ENCODE measurements around the gene SLC49A3. TPM values are rescaled to one million over a fixed set of nuclear protein-coding genes. Genes with fewer than 3 reads are reported as not detected.
A peak's percentile ranks its signal among the peaks of the same experiment; 100 is the strongest.

The SLC49A3 gene
- total and polyA plus RNA-seq, 2 of the 13 experiments (the other 11 are each of a cell fraction or from before 2014, with no cell fraction given) = 0.07 to 0.17 TPM

DNA sequence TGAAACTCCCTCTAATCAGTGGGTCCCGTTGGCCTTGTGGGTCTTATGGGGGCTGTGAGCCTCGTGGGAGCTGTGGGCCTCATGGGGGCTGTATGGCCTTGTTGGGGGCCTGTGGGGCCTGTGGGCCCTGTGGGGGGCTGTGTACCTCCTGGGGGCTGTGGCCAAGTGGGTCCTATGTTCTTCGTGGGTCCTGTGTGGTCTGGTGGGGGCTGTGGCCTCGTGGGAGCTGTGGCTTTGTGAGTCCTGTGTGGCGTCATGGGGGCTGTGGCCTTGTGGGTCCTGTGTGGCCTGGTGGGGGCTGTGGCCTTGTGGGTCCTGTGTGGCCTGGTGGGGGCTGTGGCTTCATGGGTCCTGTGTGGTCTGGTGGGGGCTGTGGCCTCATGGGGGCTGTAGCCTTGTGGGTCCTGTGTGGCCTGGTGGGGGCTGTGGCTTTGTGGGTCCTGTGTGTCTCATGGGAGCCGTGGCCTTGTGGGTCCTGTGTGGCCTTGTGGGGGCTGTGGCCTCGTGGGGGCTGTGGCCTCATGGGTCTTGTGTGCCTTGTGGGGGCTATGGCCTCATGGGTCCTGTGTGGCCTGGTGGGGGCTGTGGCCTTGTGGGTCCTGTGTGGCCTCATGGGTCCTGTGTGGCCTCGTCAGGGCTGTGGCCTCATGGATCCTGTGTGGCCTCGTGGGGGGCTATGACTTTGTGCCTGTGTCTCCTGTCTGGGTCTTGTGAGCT, 24.1 kb upstream of the SLC49A3 start:
- intact Hi-C loops (cut with micrococcal nuclease; ENCODE audit: unreplicated experiment) = no loop called here

GRCh38 chr4:712093-712492, 23.1 kb upstream of the SLC49A3 start:
- ChIA-PET POLR2A (no interaction called here), CTCF (ENCODE audit: low intra/inter-chr PET ratio, low total read pairs) (no interaction called here)
- DNase-seq (ENCODE audit: low spot score) (no peak), FAIRE-seq (no peak), ATAC-seq (no peak)
- WGBS (ENCODE audit: low lambda C conversion rate) = 88% methylated on average over 3 of the region's 3 CpGs
- no peak overlapping the region for H2AFZ ChIP-seq (ENCODE audit: low read length)
- in situ Hi-C loops (cut with HindIII; ENCODE audit: extremely low pct_ligation_motif_present, low pct_unique_long_range_greater_than_20kb) (no loop called here), intact Hi-C loops (cut with micrococcal nuclease; ENCODE audit: unreplicated experiment) (no loop called here)
- H3K36me3 ChIP-seq (replicated peaks in 1 of 2; ENCODE audit: control insufficient read depth in 1 of 2, insufficient read depth in 2 of 2, low read length in 2 of 2) = peaks cover 2 to 9% of the 10 kb centered on the region in 2 experiments; a peak in 3 of 5 replicates
- H3K9ac ChIP-seq (ENCODE audit: insufficient read depth, low read depth, low read length) = no peak overlapping the region
- H3K4me1 ChIP-seq (ENCODE audit: insufficient read depth, low read length) = peaks cover 35% of the 10 kb centered on the region
- TF ChIP-seq HOXA5 (CRISPR knock-in tag; IDR thresholded peaks at IDR 0.05) (no peak), ZC3H13 (CRISPR knock-in tag; IDR thresholded peaks at IDR 0.05) (no peak), SOX13 (IDR thresholded peaks at IDR 0.05) (no peak), SOX13 (CRISPR knock-in tag; conservative IDR thresholded peaks at IDR 0.05 in 1 of 2, IDR thresholded peaks at IDR 0.05 in 1 of 2) (no peak), MAFK (conservative IDR thresholded peaks at IDR 0.05 in 1 of 2, IDR thresholded peaks at IDR 0.05 in 1 of 2; ENCODE audit: low read length in 2 of 2) (peak; percentile 16 to 54; a peak in 2 of 4 replicates)
- no TSS peak for BruUV-seq (replicated peaks)
- no peak overlapping the region for H3K4me2 ChIP-seq (ENCODE audit: low read depth, low read length)
- no peaks in the 10 kb centered on the region for H3K27me3 ChIP-seq (ENCODE audit: control insufficient read depth in 1 of 2, insufficient read depth in 2 of 2, low read length in 2 of 2)
- no peak overlapping the region for H3K27ac ChIP-seq (ENCODE audit: extremely low read length, insufficient read depth, low read length)
- H3K79me2 ChIP-seq (ENCODE audit: insufficient read depth, low read length) = peaks cover 66% of the 10 kb centered on the region
- H3K9me3 ChIP-seq (ENCODE audit: low read length) = no peaks in the 10 kb centered on the region
- no peak overlapping the region for H3K4me3 ChIP-seq (replicated peaks in 1 of 3; ENCODE audit: insufficient read depth in 1 of 3, low read depth in 2 of 3, low read length in 3 of 3)
- peaks cover 39% of the 10 kb centered on the region for H4K20me1 ChIP-seq (ENCODE audit: insufficient read depth, low read length)

More for the DNA sequence above, 24.1 kb upstream of the SLC49A3 start:
- H3K4me2 ChIP-seq (ENCODE audit: low read depth, low read length) = no peak overlapping the region
- ChIA-PET POLR2A (no interaction called here), CTCF (ENCODE audit: low intra/inter-chr PET ratio, low total read pairs) (no interaction called here)
- no peak overlapping the region for H3K4me3 ChIP-seq (replicated peaks in 1 of 3; ENCODE audit: insufficient read depth in 1 of 3, low read depth in 2 of 3, low read length in 3 of 3)
- peaks cover 2 to 9% of the 10 kb centered on the region in 2 experiments; a peak in 3 of 5 replicates for H3K36me3 ChIP-seq (replicated peaks in 1 of 2; ENCODE audit: control insufficient read depth in 1 of 2, insufficient read depth in 2 of 2, low read length in 2 of 2)
- FAIRE-seq (no peak), ATAC-seq (no peak), DNase-seq (ENCODE audit: low spot score) (no peak)
- H3K27ac ChIP-seq (ENCODE audit: extremely low read length, insufficient read depth, low read length) = no peak overlapping the region
- H3K27me3 ChIP-seq (ENCODE audit: control insufficient read depth in 1 of 2, insufficient read depth in 2 of 2, low read length in 2 of 2) = no peaks in the 10 kb centered on the region
- in situ Hi-C loops (cut with HindIII; ENCODE audit: extremely low pct_ligation_motif_present, low pct_unique_long_range_greater_than_20kb) = no loop called here
- H3K9ac ChIP-seq (ENCODE audit: insufficient read depth, low read depth, low read length) = no peak overlapping the region
- BruUV-seq (replicated peaks) = no TSS peak
- TF ChIP-seq GRHL1 (CRISPR knock-in tag; conservative IDR thresholded peaks at IDR 0.05) (no peak), RBFOX2 (IDR thresholded peaks at IDR 0.05; ENCODE audit: low read depth, low read length) (0 out of 2 replicates have a peak, but pooled peaks have one; percentile 39), AGO2 (optimal IDR thresholded peaks at IDR 0.05; ENCODE audit: low read depth, low read length) (peak; percentile 52)
- WGBS (ENCODE audit: low lambda C conversion rate) = 94% methylated on average over 5 of the region's 9 CpGs
- peaks cover 66% of the 10 kb centered on the region for H3K79me2 ChIP-seq (ENCODE audit: insufficient read depth, low read length)
- H2AFZ ChIP-seq (ENCODE audit: low read length) = no peak overlapping the region
- H4K20me1 ChIP-seq (ENCODE audit: insufficient read depth, low read length) = peaks cover 41% of the 10 kb centered on the region
- no peaks in the 10 kb centered on the region for H3K9me3 ChIP-seq (ENCODE audit: low read length)
- peaks cover 31% of the 10 kb centered on the region for H3K4me1 ChIP-seq (ENCODE audit: insufficient read depth, low read length)
